Osteoblast (primary cell): ENCODE results near the gene BBLN. TPM values are rescaled to one million over a fixed set of nuclear protein-coding genes. Genes with fewer than 3 reads are reported as not detected.

Source experiments
- DNase-seq: peaks from one replicate; pipeline ENCODE4 v3.0.0; 2011; ENCODE audit warnings: low spot score, mixed read lengths; ENCODE audit not compliant: insufficient read length; ENCODE audit errors: missing footprints
- H2AFZ ChIP-seq: 2 replicates; pipeline ENCODE4 v1.6.0; 2011; ENCODE audit warnings: mild to moderate bottlenecking, low read length
- H3K27ac ChIP-seq: 2 replicates; pipeline ENCODE4 v1.5.1; 2011; ENCODE audit warnings: mild to moderate bottlenecking, low read depth, low read length, moderate library complexity
- H3K27me3 ChIP-seq: 2 replicates; pipeline ENCODE4 v1.6.0; 2012; ENCODE audit warnings: mild to moderate bottlenecking, control low read depth, inconsistent platforms, low read length, moderate library complexity; ENCODE audit not compliant: insufficient read depth
- H3K36me3 ChIP-seq: 2 replicates; pipeline ENCODE4 v1.5.1; 2011; ENCODE audit warnings: mild to moderate bottlenecking, low read length, control low read depth, moderate library complexity; ENCODE audit not compliant: insufficient read depth
- H3K4me1 ChIP-seq: 2 replicates; pipeline ENCODE4 v1.5.1; 2011; ENCODE audit warnings: mild to moderate bottlenecking, low read length, control low read depth, moderate library complexity; ENCODE audit not compliant: insufficient read depth
- H3K4me2 ChIP-seq: 2 replicates; pipeline ENCODE4 v1.6.0; 2011; ENCODE audit warnings: mild to moderate bottlenecking, low read length; ENCODE audit not compliant: insufficient read depth
- H3K4me3 ChIP-seq: fragments of 200-600 bp; sonication (generic); 3 replicates; pipeline ENCODE4 v1.5.1; 2012; ENCODE audit warnings: mild to moderate bottlenecking, low read length, inconsistent platforms; ENCODE audit not compliant: insufficient read depth
- H3K79me2 ChIP-seq: 2 replicates; pipeline ENCODE4 v1.6.0; 2012; ENCODE audit warnings: mild to moderate bottlenecking, low read length, control low read depth, inconsistent platforms; ENCODE audit not compliant: insufficient read depth
- H3K9me3 ChIP-seq: 2 replicates; pipeline ENCODE4 v1.5.1; 2011; ENCODE audit warnings: low read depth, low read length, control low read depth
- H4K20me1 ChIP-seq: 2 replicates; pipeline ENCODE4 v1.6.0; 2012; ENCODE audit warnings: mild to moderate bottlenecking, low read length, control low read depth; ENCODE audit not compliant: insufficient read depth
- total RNA-seq: library from RNA; depleted of rRNA; stranded (reverse); fragments of >200 nt; gene quantifications from 2 replicates; pipeline ENCODE4 v1.2.3, GENCODE V29; 2012
- TF ChIP-seq, protein P1 (sequence below): IDR thresholded peaks from 2 replicates; pipeline ENCODE4 v1.5.1; 2011; ENCODE audit warnings: mild to moderate bottlenecking, low read depth, low read length, moderate library complexity; ENCODE audit errors: extremely low read depth

BBLN gene
- total RNA-seq, 1 donor, result 33.3 TPM

DNA sequence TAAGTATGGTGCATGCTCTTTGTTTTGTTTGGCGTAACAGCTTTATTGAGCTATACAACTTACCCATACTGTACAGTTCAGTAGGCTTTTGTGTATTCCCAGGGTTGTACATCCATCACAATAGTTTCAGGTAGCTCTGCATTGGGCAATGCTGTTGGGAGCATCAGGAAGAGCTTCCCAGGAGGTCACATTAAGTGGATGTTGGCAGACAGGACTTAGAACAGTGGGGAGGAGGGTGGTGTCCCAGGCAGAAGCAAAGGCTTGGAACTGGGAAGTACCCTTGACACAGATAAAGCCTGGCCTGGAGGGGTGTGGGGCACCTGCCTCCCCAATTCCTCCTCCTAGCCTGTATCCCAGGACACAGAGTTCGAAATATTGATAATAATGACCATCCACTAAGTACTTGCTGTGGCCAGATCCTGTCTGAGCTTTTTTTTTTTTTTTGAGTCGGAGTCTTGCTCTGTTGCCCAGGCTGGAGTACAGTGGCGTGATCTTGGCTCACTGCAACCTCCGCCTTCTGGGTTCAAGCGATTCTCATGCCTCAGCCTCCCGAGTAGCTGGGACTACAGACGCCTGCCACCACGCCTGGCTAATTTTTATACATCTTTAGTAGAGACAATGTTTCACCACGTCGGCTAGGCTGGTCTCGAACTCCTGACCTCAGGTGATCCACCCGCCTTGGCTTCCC is 1.3 kb downstream of the BBLN start:
- TF ChIP-seq, protein P1, sequence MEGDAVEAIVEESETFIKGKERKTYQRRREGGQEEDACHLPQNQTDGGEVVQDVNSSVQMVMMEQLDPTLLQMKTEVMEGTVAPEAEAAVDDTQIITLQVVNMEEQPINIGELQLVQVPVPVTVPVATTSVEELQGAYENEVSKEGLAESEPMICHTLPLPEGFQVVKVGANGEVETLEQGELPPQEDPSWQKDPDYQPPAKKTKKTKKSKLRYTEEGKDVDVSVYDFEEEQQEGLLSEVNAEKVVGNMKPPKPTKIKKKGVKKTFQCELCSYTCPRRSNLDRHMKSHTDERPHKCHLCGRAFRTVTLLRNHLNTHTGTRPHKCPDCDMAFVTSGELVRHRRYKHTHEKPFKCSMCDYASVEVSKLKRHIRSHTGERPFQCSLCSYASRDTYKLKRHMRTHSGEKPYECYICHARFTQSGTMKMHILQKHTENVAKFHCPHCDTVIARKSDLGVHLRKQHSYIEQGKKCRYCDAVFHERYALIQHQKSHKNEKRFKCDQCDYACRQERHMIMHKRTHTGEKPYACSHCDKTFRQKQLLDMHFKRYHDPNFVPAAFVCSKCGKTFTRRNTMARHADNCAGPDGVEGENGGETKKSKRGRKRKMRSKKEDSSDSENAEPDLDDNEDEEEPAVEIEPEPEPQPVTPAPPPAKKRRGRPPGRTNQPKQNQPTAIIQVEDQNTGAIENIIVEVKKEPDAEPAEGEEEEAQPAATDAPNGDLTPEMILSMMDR, result no peak
- peaks cover 16% of the 10 kb centered on the region for H3K36me3 ChIP-seq
- peaks cover 14% of the 10 kb centered on the region for H3K79me2 ChIP-seq
- peak overlapping the region; percentile 94 for H3K4me2 ChIP-seq
- H3K27me3 ChIP-seq, result no peaks in the 10 kb centered on the region
- no peak overlapping the region for H2AFZ ChIP-seq
- H3K27ac ChIP-seq, result no peak overlapping the region
- peaks cover 30% of the 10 kb centered on the region for H4K20me1 ChIP-seq
- H3K4me1 ChIP-seq, result peaks cover 19% of the 10 kb centered on the region
- peak; percentile 31 for DNase-seq
- peak overlapping the region; percentile 90 for H3K4me3 ChIP-seq
- H3K9me3 ChIP-seq, result no peaks in the 10 kb centered on the region

DNA sequence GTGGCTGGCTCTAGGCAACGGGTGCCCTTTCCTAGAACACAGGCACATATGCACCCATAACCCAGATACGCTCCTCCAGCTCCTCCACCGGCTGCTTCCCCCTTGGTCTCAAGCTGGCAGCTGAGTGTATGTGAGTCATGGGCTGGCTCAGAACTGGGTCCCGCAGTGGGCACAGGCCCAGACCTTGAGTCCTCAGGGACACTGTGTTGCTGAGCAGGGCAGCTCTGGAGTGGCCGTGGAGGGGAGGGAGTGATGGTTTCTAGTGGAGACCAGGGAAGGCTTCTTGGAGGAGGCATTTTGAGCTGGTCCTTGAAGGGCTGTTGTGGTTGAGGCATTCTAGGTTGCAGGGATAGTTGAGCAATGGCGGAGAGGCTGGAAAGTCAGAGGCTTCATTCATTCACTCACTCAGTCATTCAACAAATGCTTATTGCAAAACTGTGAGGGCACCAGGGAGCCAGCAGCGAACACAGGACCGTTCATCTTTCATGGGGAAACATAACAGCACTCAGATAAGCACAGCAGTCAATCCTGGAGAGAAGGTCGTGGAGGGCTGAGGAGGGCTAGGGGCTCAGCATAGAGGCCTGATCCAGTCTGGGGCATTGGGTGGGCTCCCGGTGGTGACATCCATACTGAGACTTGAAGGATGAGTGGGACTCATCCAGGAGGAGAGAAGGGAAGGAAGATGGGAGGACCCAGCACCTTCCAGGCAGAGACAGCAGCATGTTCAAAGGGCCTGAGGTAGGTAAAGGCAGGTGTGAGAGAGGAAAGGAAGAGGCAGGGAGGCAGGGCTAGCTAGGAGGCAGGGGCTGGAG is 2.4 kb downstream of the BBLN start:
- DNase-seq, result peak; percentile 96
- TF ChIP-seq, protein P1, result no peak
- peaks cover 33% of the 10 kb centered on the region for H4K20me1 ChIP-seq
- H3K27me3 ChIP-seq, result no peaks in the 10 kb centered on the region
- peaks cover 17% of the 10 kb centered on the region for H3K79me2 ChIP-seq
- H3K4me3 ChIP-seq, result no peak overlapping the region
- peaks cover 27% of the 10 kb centered on the region for H3K36me3 ChIP-seq
- H3K27ac ChIP-seq, result no peak overlapping the region
- H3K4me2 ChIP-seq, result peak overlapping the region; percentile 14
- H2AFZ ChIP-seq, result no peak overlapping the region
- no peaks in the 10 kb centered on the region for H3K9me3 ChIP-seq
- H3K4me1 ChIP-seq, result peaks cover 19% of the 10 kb centered on the region

DNA sequence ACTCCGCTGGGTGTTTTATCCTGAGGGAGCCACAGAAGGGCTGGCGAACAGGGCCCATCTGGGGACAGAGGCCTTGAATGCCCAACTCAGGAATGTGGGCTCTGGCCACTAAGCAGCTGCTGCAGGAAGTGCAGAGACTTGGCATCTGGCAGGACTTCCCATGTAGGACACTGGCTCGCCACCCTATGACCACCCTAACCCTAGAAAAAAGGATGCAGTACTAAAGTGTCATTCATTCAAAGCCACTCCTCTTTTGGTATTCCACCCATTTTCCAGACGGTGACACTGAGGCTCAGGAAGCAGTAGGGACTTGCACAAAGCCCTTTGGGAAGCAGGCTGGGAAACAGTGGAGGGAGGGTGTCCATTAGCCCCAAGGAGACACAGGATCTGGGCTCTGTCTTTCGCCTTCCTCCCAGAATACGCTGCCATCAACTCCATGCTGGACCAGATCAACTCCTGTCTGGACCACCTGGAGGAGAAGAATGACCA is 3.0 kb downstream of the BBLN start:
- H3K4me2 ChIP-seq, result no peak overlapping the region
- TF ChIP-seq, protein P1, result no peak
- H3K4me3 ChIP-seq, result no peak overlapping the region
- peaks cover 33% of the 10 kb centered on the region for H4K20me1 ChIP-seq
- H3K9me3 ChIP-seq, result no peaks in the 10 kb centered on the region
- H3K36me3 ChIP-seq, result peaks cover 33% of the 10 kb centered on the region
- DNase-seq, result peak; percentile 62
- H2AFZ ChIP-seq, result no peak overlapping the region
- H3K27ac ChIP-seq, result no peak overlapping the region
- peaks cover 19% of the 10 kb centered on the region for H3K79me2 ChIP-seq
- no peaks in the 10 kb centered on the region for H3K27me3 ChIP-seq
- peaks cover 19% of the 10 kb centered on the region for H3K4me1 ChIP-seq
